Caco-2 (cell line): ENCODE results near the gene ZNF385A. TPM values are rescaled to one million over a fixed set of nuclear protein-coding genes. Genes with fewer than 3 reads are reported as not detected.

Experiments
- BruUV-seq: library from RNA; stranded (reverse); fragments of 400-500 nt; replicated peaks from 2 replicates; lab custom pipeline; 2021; lab: Mats Ljungman, UMichigan
- CTCF ChIA-PET: fragments of 300-600 bp; sonication (Branson Sonifier 250); formaldehyde crosslinking; loops from one replicate; lab custom pipeline; 2022; ENCODE audit warnings: antibody characterized with exemption; lab: Charles Lee
- POLR2A ChIA-PET: fragments of 300-600 bp; sonication (Branson Sonifier 250); formaldehyde crosslinking; loops from one replicate; lab custom pipeline; 2022; ENCODE audit warnings: antibody characterized with exemption; lab: Charles Lee
- DNase-seq, 2 experiments: peaks; one replicate each; pipeline versions ENCODE4 v3.0.0 to v3.0.0-alpha.2; 2020 to 2022
- H3K27me3 ChIP-seq: replicated peaks from 2 replicates; pipeline ENCODE4 v1.6.0; 2011; ENCODE audit warnings: low read length; ENCODE audit not compliant: control insufficient read depth, insufficient read depth
- H3K36me3 ChIP-seq: 2 replicates; pipeline ENCODE4 v1.5.1; 2011; ENCODE audit warnings: low read length; ENCODE audit not compliant: control insufficient read depth, insufficient read depth
- H3K4me1 ChIP-seq: fragments of 250-450 bp; sonication (Bioruptor Pico); 2 replicates; pipeline ENCODE4 v1.5.1; 2020; ENCODE audit warnings: mild to moderate bottlenecking
- H3K4me3 ChIP-seq: 2 replicates; pipeline ENCODE4 v1.5.1; 2011; ENCODE audit warnings: low read depth, mild to moderate bottlenecking, control low read depth, low read length
- H3K9me3 ChIP-seq: fragments of 250-450 bp; sonication (Bioruptor Pico); 2 replicates; pipeline ENCODE4 v1.5.1; 2020; ENCODE audit warnings: mild to moderate bottlenecking, moderate library complexity
- H3K27ac Mint-ChIP-seq: one replicate; pipeline ENCODE4 v1.8.0; 2022; ENCODE audit warnings: mixed read lengths; ENCODE audit not compliant: unreplicated experiment
- H3K27me3 Mint-ChIP-seq: one replicate; pipeline ENCODE4 v1.8.0; 2022; ENCODE audit warnings: mixed read lengths; ENCODE audit not compliant: insufficient read depth, unreplicated experiment
- H3K36me3 Mint-ChIP-seq: one replicate; pipeline ENCODE4 v1.8.0; 2022; ENCODE audit warnings: mild to moderate bottlenecking, mixed read lengths; ENCODE audit not compliant: insufficient read depth, unreplicated experiment
- H3K4me1 Mint-ChIP-seq: one replicate; pipeline ENCODE4 v1.8.0; 2022; ENCODE audit warnings: low read depth, mixed read lengths; ENCODE audit not compliant: unreplicated experiment
- H3K4me3 Mint-ChIP-seq: one replicate; pipeline ENCODE4 v1.8.0; 2022; ENCODE audit warnings: mild to moderate bottlenecking, moderate library complexity, mixed read lengths; ENCODE audit not compliant: unreplicated experiment
- H3K9me3 Mint-ChIP-seq: one replicate; pipeline ENCODE4 v1.8.0; 2022; ENCODE audit warnings: mixed read lengths; ENCODE audit not compliant: unreplicated experiment
- intact Hi-C: fragments of 100-400 bp; cut with micrococcal nuclease; formaldehyde crosslinking; loops from one replicate; pipeline ENCODE4 v1.10.0; 2022; ENCODE audit not compliant: unreplicated experiment
- total RNA-seq: library from RNA; stranded (reverse); gene quantifications from 2 replicates; pipeline ENCODE4 v1.2.3, GENCODE V29; 2022
- TF ChIP-seq, protein P1 (sequence below), 2 experiments: fragments of 200-600 bp in 1 of 2; IDR thresholded peaks; 1 replicate in 1 of 2; 2 replicates in 1 of 2; pipeline versions ENCODE4 v1.5.1 to v1.8.0; 2011 to 2022; ENCODE audit warnings: antibody characterized with exemption in 1 of 2, control low read depth in 1 of 2, inconsistent platforms in 1 of 2, low read depth in 1 of 2, low read length in 1 of 2, mild to moderate bottlenecking in 1 of 2, moderate library complexity in 1 of 2; ENCODE audit not compliant: insufficient read depth in 1 of 2, severe bottlenecking in 1 of 2, unreplicated experiment in 1 of 2

The ZNF385A gene
- total RNA-seq, 1 experiment from 2014 or later = 8.4 TPM

DNA sequence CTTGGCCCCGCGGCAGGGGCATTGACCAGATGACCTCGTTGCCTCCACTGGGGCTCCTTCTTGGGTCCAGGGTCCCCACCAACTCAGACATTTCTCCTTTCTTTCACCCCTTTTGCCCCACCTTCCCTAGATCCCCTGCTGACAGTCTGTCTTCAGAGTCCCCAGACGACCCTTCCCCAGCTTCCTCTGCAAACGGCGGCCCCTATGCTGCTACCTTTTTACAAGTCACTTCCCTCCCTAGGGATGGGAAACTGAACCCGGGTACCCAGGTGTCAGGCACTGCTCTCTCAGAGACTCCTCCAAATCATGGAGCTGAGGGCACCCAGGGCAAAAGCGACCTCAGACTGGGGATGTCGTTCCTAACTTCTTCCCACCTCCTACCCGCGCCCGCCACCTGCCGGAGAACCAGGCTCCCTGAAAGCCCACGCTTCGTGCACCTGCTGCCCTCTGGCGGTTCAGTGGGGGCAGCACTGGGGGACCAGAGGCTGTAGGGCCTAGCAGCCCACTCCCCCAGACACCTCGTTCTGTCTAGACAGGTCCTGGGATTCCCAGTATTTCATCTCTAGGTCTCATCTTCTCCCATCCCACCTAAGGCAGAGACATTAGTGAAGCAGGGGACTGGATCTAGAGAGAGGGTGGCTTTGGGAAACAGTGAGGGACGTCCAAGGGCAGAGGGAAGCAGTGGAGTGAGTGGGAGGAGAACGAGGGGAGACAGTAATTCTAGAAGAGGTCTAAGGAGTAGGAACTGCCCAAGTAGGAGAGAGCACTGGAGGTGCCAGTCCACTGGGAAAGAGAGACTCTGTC, 4.9 kb downstream of the ZNF385A start:
- intact Hi-C loops = loop anchor here (1.0 kb wide), 2 partner anchors 8 to 12 kb away; no protein-coding TSS in a partner anchor
- H3K4me1 ChIP-seq = no peaks in the 10 kb centered on the region
- H3K9me3 Mint-ChIP-seq = no peaks in the 10 kb centered on the region
- TF ChIP-seq, protein P1, sequence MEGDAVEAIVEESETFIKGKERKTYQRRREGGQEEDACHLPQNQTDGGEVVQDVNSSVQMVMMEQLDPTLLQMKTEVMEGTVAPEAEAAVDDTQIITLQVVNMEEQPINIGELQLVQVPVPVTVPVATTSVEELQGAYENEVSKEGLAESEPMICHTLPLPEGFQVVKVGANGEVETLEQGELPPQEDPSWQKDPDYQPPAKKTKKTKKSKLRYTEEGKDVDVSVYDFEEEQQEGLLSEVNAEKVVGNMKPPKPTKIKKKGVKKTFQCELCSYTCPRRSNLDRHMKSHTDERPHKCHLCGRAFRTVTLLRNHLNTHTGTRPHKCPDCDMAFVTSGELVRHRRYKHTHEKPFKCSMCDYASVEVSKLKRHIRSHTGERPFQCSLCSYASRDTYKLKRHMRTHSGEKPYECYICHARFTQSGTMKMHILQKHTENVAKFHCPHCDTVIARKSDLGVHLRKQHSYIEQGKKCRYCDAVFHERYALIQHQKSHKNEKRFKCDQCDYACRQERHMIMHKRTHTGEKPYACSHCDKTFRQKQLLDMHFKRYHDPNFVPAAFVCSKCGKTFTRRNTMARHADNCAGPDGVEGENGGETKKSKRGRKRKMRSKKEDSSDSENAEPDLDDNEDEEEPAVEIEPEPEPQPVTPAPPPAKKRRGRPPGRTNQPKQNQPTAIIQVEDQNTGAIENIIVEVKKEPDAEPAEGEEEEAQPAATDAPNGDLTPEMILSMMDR (IDR thresholded peaks at IDR 0.05; ENCODE audit: insufficient read depth in 1 of 2, low read depth in 1 of 2, low read length in 1 of 2, severe bottlenecking in 1 of 2, unreplicated experiment in 1 of 2) = peak; percentile 99 to 100
- H3K27me3 ChIP-seq = no peaks in the 10 kb centered on the region
- peak; percentile 89 to 95 for DNase-seq
- H3K27me3 Mint-ChIP-seq = no peaks in the 10 kb centered on the region
- H3K4me1 Mint-ChIP-seq = no peaks in the 10 kb centered on the region
- ChIA-PET POLR2A (interaction anchor here (0.6 to 1.6 kb wide), 2 partner anchors 100 to 344 kb away, joined by 3 to 8 read pairs; partner anchors contain the start of genes CBX5 and HNRNPA1), CTCF (interaction anchor here (0.6 to 2.9 kb wide), 20 partner anchors 8 to 165 kb away, joined by 3 to 28 read pairs (median 5); partner anchors contain the start of genes CBX5, COPZ1 and HNRNPA1)
- H3K27ac Mint-ChIP-seq = no peak overlapping the region
- BruUV-seq = no TSS peak
- H3K36me3 Mint-ChIP-seq = peaks cover 4% of the 10 kb centered on the region
- H3K9me3 ChIP-seq = no peaks in the 10 kb centered on the region
- H3K4me3 ChIP-seq = peak overlapping the region; percentile 39
- H3K36me3 ChIP-seq = no peaks in the 10 kb centered on the region
- H3K4me3 Mint-ChIP-seq = peak overlapping the region; percentile 81

DNA sequence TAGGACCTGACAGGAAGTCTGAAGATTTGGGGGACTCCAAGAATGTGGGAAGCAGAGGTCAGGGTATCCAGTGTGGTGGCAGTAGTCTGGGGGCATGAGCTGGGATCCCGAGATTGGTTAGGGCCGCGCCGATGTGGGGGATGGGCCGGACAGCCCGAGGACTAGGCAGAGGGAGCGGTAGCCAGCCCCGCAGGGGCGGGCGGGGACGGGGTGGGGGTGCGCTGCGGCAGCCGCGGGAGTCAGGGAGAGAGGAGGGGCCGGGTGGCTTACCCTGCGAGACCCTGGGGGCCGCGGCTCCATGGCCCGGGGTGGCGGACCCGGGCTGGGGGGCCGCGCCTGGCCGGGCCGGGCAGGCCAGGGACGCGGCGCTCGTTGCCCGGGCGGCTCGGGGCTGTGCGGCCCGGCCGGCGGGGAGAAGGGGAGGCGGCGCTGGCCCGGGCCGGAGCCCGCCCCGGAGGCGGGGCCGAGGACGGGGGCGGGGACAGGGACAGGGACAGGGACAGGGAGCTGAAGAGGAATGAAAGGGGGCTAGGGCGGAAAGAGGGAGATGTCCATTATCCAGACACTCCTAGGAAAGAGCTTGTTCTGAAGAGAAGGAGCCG, 5.6 kb downstream of the ZNF385A start:
- H3K9me3 Mint-ChIP-seq = no peaks in the 10 kb centered on the region
- ChIA-PET CTCF (interaction anchor here (0.6 to 2.9 kb wide), 22 partner anchors 8 to 164 kb away, joined by 3 to 28 read pairs (median 5); partner anchors contain the start of genes CBX5, COPZ1 and HNRNPA1), POLR2A (interaction anchor here (0.6 to 1.6 kb wide), 2 partner anchors 99 to 343 kb away, joined by 3 to 8 read pairs; partner anchors contain the start of genes CBX5 and HNRNPA1)
- H3K4me3 ChIP-seq = peak overlapping the region; percentile 39
- no peaks in the 10 kb centered on the region for H3K4me1 Mint-ChIP-seq
- no peak overlapping the region for H3K27ac Mint-ChIP-seq
- BruUV-seq = no TSS peak
- peak overlapping the region; percentile 81 for H3K4me3 Mint-ChIP-seq
- TF ChIP-seq, protein P1 (IDR thresholded peaks at IDR 0.05; ENCODE audit: insufficient read depth in 1 of 2, low read depth in 1 of 2, low read length in 1 of 2, severe bottlenecking in 1 of 2, unreplicated experiment in 1 of 2) = no peak
- no peaks in the 10 kb centered on the region for H3K27me3 ChIP-seq
- no peaks in the 10 kb centered on the region for H3K4me1 ChIP-seq
- intact Hi-C loops = loop anchor here (1.0 kb wide), 2 partner anchors 8 to 12 kb away; no protein-coding TSS in a partner anchor
- peaks cover 4% of the 10 kb centered on the region for H3K36me3 Mint-ChIP-seq
- H3K27me3 Mint-ChIP-seq = no peaks in the 10 kb centered on the region
- H3K9me3 ChIP-seq = no peaks in the 10 kb centered on the region
- no peaks in the 10 kb centered on the region for H3K36me3 ChIP-seq
- DNase-seq = peak; percentile 65 to 83
